GM19240 (cell line): ENCODE measurements around the gene FAM184B.
"Not testable (repeated sequence)": the region's sequence is repeated elsewhere in the genome, so short reads cannot be mapped to it uniquely, and the experiment has no call there.

Experiments used
- DNase-seq: peaks from one replicate; pipeline ENCODE4 v3.0.0; 2011; ENCODE audit warnings: low spot score; ENCODE audit not compliant: insufficient read length

FAM184B gene

GRCh38 chr4:17684648-17685047 is 96.8 kb downstream of the FAM184B start:
- not testable (repeated sequence) for DNase-seq

GRCh38 chr4:17682222-17682566 is 99.2 kb downstream of the FAM184B start:
- no peak for DNase-seq

GRCh38 chr4:17681281-17682221 is 99.9 kb downstream of the FAM184B start:
- no peak for DNase-seq

GRCh38 chr4:17680559-17681280 is 100.7 kb downstream of the FAM184B start:
- no peak for DNase-seq

GRCh38 chr4:17670423-17670822 is 111.0 kb downstream of the FAM184B start:
- no peak for DNase-seq

GRCh38 chr4:17667653-17668201 is 113.7 kb downstream of the FAM184B start:
- DNase-seq: no peak

GRCh38 chr4:17667253-17667652 is 114.2 kb downstream of the FAM184B start:
- no peak for DNase-seq

GRCh38 chr4:17665852-17666251 is 115.6 kb downstream of the FAM184B start:
- no peak for DNase-seq

- no peak for DNase-seq
Measured at GRCh38 chr4:17665346-17665745, 116.1 kb downstream of the FAM184B start.

- no peak for DNase-seq
Measured at GRCh38 chr4:17664755-17665154, 116.7 kb downstream of the FAM184B start.

GRCh38 chr4:17662694-17663093 is 118.7 kb downstream of the FAM184B start:
- no peak for DNase-seq

GRCh38 chr4:17659196-17659595 is 122.2 kb downstream of the FAM184B start:
- not testable (repeated sequence) for DNase-seq

GRCh38 chr4:17657849-17658248 is 123.6 kb downstream of the FAM184B start:
- DNase-seq: no peak

- no peak for DNase-seq
Measured at GRCh38 chr4:17657090-17657489, 124.3 kb downstream of the FAM184B start.

GRCh38 chr4:17654701-17655100 is 126.7 kb downstream of the FAM184B start:
- no peak for DNase-seq

GRCh38 chr4:17650406-17650805 is 131.0 kb downstream of the FAM184B start:
- DNase-seq: no peak

GRCh38 chr4:17647927-17648326 is 133.5 kb downstream of the FAM184B start:
- DNase-seq: no peak

- no peak for DNase-seq
Measured at GRCh38 chr4:17647176-17647806, 134.1 kb downstream of the FAM184B start.

- no peak for DNase-seq
Measured at GRCh38 chr4:17646693-17647092, 134.7 kb downstream of the FAM184B start.

- DNase-seq: no peak
Measured at GRCh38 chr4:17642398-17642783, 139.0 kb downstream of the FAM184B start.

- no peak for DNase-seq
Measured at GRCh38 chr4:17639136-17639535, 142.3 kb downstream of the FAM184B start.
